A549 (cell line): Measurements from ENCODE around the gene TCAP. TPM values are rescaled to one million over a fixed set of nuclear protein-coding genes. Genes with fewer than 3 reads are reported as not detected.

Experiments
- ATAC-seq, 2 experiments: fragments of 200-7000 bp in 1 of 2; fragments of >200 bp in 1 of 2; cut with Nextera tagmentation in 1 of 2; cut with Tn5 transposase in 1 of 2; 3 replicates each; pipeline versions ENCODE4 v1.8.0 to v1.9.1; 2018 to 2020; ENCODE audit warnings: mild to moderate bottlenecking in 1 of 2, moderate library complexity in 1 of 2
- CTCF ChIA-PET: fragments of 300-600 bp; sonication (Branson Sonifier 250); formaldehyde crosslinking; extraction: SDS; loops from one replicate; lab custom pipeline; 2021; ENCODE audit warnings: antibody characterized with exemption, inconsistent platforms; lab: Yijun Ruan, JAX
- POLR2A ChIA-PET: fragments of 350-600 bp; formaldehyde crosslinking; extraction: SDS; loops from one replicate; lab custom pipeline; 2021; ENCODE audit warnings: antibody characterized with exemption, inconsistent platforms; lab: Yijun Ruan, JAX
- DNase-seq, 2 experiments: peaks; one replicate each; pipeline versions ENCODE4 v3.0.0 to v3.0.0-alpha.2; 2011 to 2016; ENCODE audit warnings: low read depth in 1 of 2, low spot score in 1 of 2
- FAIRE-seq: peaks from 2 replicates; lab custom pipeline; 2011; peaks lifted over from hg19 to GRCh38; lab: Jason Lieb, UNC
- H3K27ac ChIP-seq, 2 experiments: fragments of >200 bp; sonication (Bioruptor Twin); formaldehyde crosslinking; 3 replicates each; pipeline ENCODE4 v1.5.1; 2016 to 2017
- H3K4me1 ChIP-seq: fragments of >200 bp; sonication (Bioruptor Twin); formaldehyde crosslinking; 3 replicates; pipeline ENCODE4 v1.6.1; 2016
- H3K4me2 ChIP-seq: fragments of >200 bp; sonication (Bioruptor Twin); formaldehyde crosslinking; 3 replicates; pipeline ENCODE4 v1.6.1; 2016
- H3K4me3 ChIP-seq: fragments of >200 bp; sonication (Bioruptor Twin); formaldehyde crosslinking; 3 replicates; pipeline ENCODE4 v1.5.1; 2016
- H3K9me3 ChIP-seq: fragments of >200 bp; sonication (Bioruptor Twin); formaldehyde crosslinking; 3 replicates; pipeline ENCODE4 v1.6.1; 2016
- BHLHE40 ChIP-seq: IDR thresholded peaks from 2 replicates; pipeline ENCODE4 v1.6.1; 2012; ENCODE audit warnings: low read depth, low read length, inconsistent platforms
- CHD2 ChIP-seq: fragments of 150-350 bp; IDR thresholded peaks from 2 replicates; pipeline ENCODE4 v1.6.1; 2014; ENCODE audit warnings: low read length; ENCODE audit not compliant: partially characterized antibody
- CHD4 ChIP-seq: fragments of 200-600 bp; sonication (generic); IDR thresholded peaks from 2 replicates; pipeline ENCODE4 v1.6.1; 2016; ENCODE audit warnings: antibody characterized with exemption, mild to moderate bottlenecking, borderline replicate concordance
- EHF ChIP-seq: fragments of 250-450 bp; sonication (Bioruptor Pico); IDR thresholded peaks from 2 replicates; pipeline ENCODE4 v1.5.0; 2020; ENCODE audit warnings: mild to moderate bottlenecking
- EP300 ChIP-seq, 2 experiments: fragments of >200 bp; sonication (Bioruptor Twin); formaldehyde crosslinking; IDR thresholded peaks; 2 replicates in 1 of 2; 3 replicates in 1 of 2; pipeline ENCODE4 v1.6.1; 2016 to 2017
- ESRRA ChIP-seq: fragments of 150-350 bp; IDR thresholded peaks from 2 replicates; pipeline ENCODE4 v1.6.1; 2014; ENCODE audit warnings: mild to moderate bottlenecking, low read length, borderline replicate concordance
- FOSL2 ChIP-seq, 2 experiments: fragments of 450-650 bp in 1 of 2; fragments of >200 bp in 1 of 2; sonication (Bioruptor Twin) in 1 of 2; formaldehyde crosslinking; IDR thresholded peaks; 2 replicates each; pipeline versions ENCODE4 v1.5.0 to v1.6.1; 2016 to 2020; ENCODE audit warnings: mild to moderate bottlenecking in 1 of 2, moderate library complexity in 1 of 2
- HEYL ChIP-seq: fragments of 250-450 bp; sonication (Bioruptor Pico); IDR thresholded peaks from 2 replicates; pipeline ENCODE4 v1.8.0; 2021; ENCODE audit warnings: mild to moderate bottlenecking, moderate library complexity
- HOXB5 ChIP-seq: fragments of 250-450 bp; sonication (Bioruptor Pico); IDR thresholded peaks from 2 replicates; pipeline ENCODE4 v1.5.0; 2020; ENCODE audit warnings: mild to moderate bottlenecking, moderate library complexity
- JUNB ChIP-seq: fragments of >200 bp; sonication (Bioruptor Twin); formaldehyde crosslinking; IDR thresholded peaks from 2 replicates; pipeline ENCODE4 v1.6.1; 2016
- KDM5A ChIP-seq: fragments of 200-600 bp; sonication (generic); IDR thresholded peaks from 2 replicates; pipeline ENCODE4 v1.6.1; 2016; ENCODE audit warnings: antibody characterized with exemption, mild to moderate bottlenecking
- MAFK ChIP-seq: fragments of 450-650 bp; IDR thresholded peaks from 2 replicates; pipeline ENCODE4 v1.6.1; 2014; ENCODE audit not compliant: partially characterized antibody
- MYC ChIP-seq: IDR thresholded peaks from 2 replicates; pipeline ENCODE4 v1.6.1; 2012; ENCODE audit warnings: mild to moderate bottlenecking, inconsistent platforms, low read length, improper control_type of control experiment, borderline replicate concordance
- PHF8 ChIP-seq: fragments of 200-600 bp; sonication (generic); IDR thresholded peaks from 2 replicates; pipeline ENCODE4 v1.6.1; 2016; ENCODE audit warnings: low read depth, mild to moderate bottlenecking, antibody characterized with exemption, moderate library complexity, borderline replicate concordance
- POLR2AphosphoS2 ChIP-seq: conservative IDR thresholded peaks from 2 replicates; pipeline ENCODE4 v1.6.1; 2012; ENCODE audit warnings: low read length, improper control_type of control experiment, inconsistent platforms
- RCOR1 ChIP-seq: fragments of 150-350 bp; IDR thresholded peaks from 2 replicates; pipeline ENCODE4 v1.6.1; 2014; ENCODE audit warnings: antibody characterized with exemption, low read length, low read depth
- SREBF2 ChIP-seq: fragments of 450-650 bp; IDR thresholded peaks from 2 replicates; pipeline ENCODE4 v1.6.1; 2014; ENCODE audit warnings: mild to moderate bottlenecking, moderate library complexity
- TFCP2L1 ChIP-seq: fragments of 250-450 bp; sonication (Bioruptor Pico); IDR thresholded peaks from 2 replicates; pipeline ENCODE4 v1.5.0; 2021; ENCODE audit warnings: mild to moderate bottlenecking
- TP53 ChIP-seq: fragments of 250-450 bp; sonication (Bioruptor Pico); IDR thresholded peaks from 2 replicates; pipeline ENCODE4 v1.5.0; 2021; ENCODE audit warnings: mild to moderate bottlenecking, moderate library complexity
- ZFP36 ChIP-seq: fragments of 450-650 bp; IDR thresholded peaks from 2 replicates; pipeline ENCODE4 v1.6.1; 2014; ENCODE audit warnings: borderline replicate concordance; ENCODE audit not compliant: partially characterized antibody
- WGBS: methylation state at CpG from one replicate; pipeline ENCODE4 v1.1.6; 2017; ENCODE audit errors: missing lambda C conversion rate; 5-methylcytosine and 5-hydroxymethylcytosine counted together
- polyA plus RNA-seq, 4 experiments: library from polyadenylated mRNA; depleted of rRNA in 3 of 4; stranded (reverse); fragments of >200 nt; fragmentation: RNase III in 1 of 4; extraction: RNeasy Plus Mini Kit Qiagen cat#74134 plus additional on column Dnase treatment in 1 of 4; gene quantifications; 2 replicates in 3 of 4; 3 replicates in 1 of 4; pipeline ENCODE4 v1.2.3, GENCODE V29; 2011 to 2017
- TF ChIP-seq, protein P1 (sequence below): fragments of 250-450 bp; sonication (Bioruptor Pico); IDR thresholded peaks from 2 replicates; pipeline ENCODE4 v1.5.0; 2020; ENCODE audit warnings: low read depth, mild to moderate bottlenecking, moderate library complexity
- TF ChIP-seq, protein P2 (sequence below): fragments of >200 bp; sonication (Bioruptor Twin); formaldehyde crosslinking; IDR thresholded peaks from 3 replicates; pipeline ENCODE4 v1.6.1; 2016
- TF ChIP-seq, protein P3 (sequence below): fragments of >200 bp; sonication (Bioruptor Twin); formaldehyde crosslinking; IDR thresholded peaks from 3 replicates; pipeline ENCODE4 v1.5.1; 2016
- TF ChIP-seq, protein P4 (sequence below): IDR thresholded peaks from 2 replicates; pipeline ENCODE4 v1.6.1; 2012; ENCODE audit warnings: low read depth, borderline replicate concordance
- TF ChIP-seq, protein P5 (sequence below): fragments of 150-350 bp; IDR thresholded peaks from 2 replicates; pipeline ENCODE4 v1.6.1; 2014; ENCODE audit warnings: low read depth, mild to moderate bottlenecking, low read length

The TCAP gene
- polyA plus RNA-seq, 2 of the 4 experiments (the other 2 are of a cell fraction) = 0.41 to 1.2 TPM

DNA sequence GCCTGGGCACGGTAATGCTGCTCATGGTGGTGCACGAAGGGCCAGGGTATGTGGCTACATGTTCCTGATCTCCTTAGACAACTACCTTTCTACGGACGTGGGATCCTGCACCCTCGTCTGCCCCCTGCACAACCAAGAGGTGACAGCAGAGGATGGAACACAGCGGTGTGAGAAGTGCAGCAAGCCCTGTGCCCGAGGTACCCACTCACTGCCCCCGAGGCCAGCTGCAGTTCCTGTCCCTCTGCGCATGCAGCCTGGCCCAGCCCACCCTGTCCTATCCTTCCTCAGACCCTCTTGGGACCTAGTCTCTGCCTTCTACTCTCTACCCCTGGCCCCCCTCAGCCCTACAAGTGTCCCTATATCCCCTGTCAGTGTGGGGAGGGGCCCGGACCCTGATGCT is 46.7 kb downstream of the TCAP start:
- ATAC-seq (no peak), DNase-seq (no peak), FAIRE-seq (no peak)
- CTCF ChIA-PET = interaction anchor here (3.0 kb wide), 1 partner anchor 18 kb away, joined by 12 read pairs; the partner anchor contains the start of gene MIEN1
- Histone ChIP-seq H3K27ac (no peak overlapping the region), H3K4me2 (no peak overlapping the region), H3K4me3 (no peak overlapping the region), H3K9me3 (no peaks in the 10 kb centered on the region), H3K4me1 (no peaks in the 10 kb centered on the region)
- TF ChIP-seq CHD2 (no peak), BHLHE40 (no peak), PHF8 (no peak), RCOR1 (no peak), EHF (no peak), EP300 (IDR thresholded peaks at IDR 0.05) (no peak), TP53 (CRISPR knock-in tag) (no peak), MYC (no peak), MAFK (no peak), JUNB (no peak), ESRRA (no peak), TFCP2L1 (CRISPR knock-in tag) (no peak), POLR2AphosphoS2 (no peak), SREBF2 (no peak), ZFP36 (no peak)
- TF ChIP-seq, protein P1, sequence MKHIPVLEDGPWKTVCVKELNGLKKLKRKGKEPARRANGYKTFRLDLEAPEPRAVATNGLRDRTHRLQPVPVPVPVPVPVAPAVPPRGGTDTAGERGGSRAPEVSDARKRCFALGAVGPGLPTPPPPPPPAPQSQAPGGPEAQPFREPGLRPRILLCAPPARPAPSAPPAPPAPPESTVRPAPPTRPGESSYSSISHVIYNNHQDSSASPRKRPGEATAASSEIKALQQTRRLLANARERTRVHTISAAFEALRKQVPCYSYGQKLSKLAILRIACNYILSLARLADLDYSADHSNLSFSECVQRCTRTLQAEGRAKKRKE = no peak
- TF ChIP-seq, protein P2, sequence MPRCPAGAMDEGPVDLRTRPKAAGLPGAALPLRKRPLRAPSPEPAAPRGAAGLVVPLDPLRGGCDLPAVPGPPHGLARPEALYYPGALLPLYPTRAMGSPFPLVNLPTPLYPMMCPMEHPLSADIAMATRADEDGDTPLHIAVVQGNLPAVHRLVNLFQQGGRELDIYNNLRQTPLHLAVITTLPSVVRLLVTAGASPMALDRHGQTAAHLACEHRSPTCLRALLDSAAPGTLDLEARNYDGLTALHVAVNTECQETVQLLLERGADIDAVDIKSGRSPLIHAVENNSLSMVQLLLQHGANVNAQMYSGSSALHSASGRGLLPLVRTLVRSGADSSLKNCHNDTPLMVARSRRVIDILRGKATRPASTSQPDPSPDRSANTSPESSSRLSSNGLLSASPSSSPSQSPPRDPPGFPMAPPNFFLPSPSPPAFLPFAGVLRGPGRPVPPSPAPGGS = no peak
- TF ChIP-seq, protein P3, sequence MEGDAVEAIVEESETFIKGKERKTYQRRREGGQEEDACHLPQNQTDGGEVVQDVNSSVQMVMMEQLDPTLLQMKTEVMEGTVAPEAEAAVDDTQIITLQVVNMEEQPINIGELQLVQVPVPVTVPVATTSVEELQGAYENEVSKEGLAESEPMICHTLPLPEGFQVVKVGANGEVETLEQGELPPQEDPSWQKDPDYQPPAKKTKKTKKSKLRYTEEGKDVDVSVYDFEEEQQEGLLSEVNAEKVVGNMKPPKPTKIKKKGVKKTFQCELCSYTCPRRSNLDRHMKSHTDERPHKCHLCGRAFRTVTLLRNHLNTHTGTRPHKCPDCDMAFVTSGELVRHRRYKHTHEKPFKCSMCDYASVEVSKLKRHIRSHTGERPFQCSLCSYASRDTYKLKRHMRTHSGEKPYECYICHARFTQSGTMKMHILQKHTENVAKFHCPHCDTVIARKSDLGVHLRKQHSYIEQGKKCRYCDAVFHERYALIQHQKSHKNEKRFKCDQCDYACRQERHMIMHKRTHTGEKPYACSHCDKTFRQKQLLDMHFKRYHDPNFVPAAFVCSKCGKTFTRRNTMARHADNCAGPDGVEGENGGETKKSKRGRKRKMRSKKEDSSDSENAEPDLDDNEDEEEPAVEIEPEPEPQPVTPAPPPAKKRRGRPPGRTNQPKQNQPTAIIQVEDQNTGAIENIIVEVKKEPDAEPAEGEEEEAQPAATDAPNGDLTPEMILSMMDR = no peak
- TF ChIP-seq, protein P4, sequence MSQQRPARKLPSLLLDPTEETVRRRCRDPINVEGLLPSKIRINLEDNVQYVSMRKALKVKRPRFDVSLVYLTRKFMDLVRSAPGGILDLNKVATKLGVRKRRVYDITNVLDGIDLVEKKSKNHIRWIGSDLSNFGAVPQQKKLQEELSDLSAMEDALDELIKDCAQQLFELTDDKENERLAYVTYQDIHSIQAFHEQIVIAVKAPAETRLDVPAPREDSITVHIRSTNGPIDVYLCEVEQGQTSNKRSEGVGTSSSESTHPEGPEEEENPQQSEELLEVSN = no peak
- TF ChIP-seq, protein P5, sequence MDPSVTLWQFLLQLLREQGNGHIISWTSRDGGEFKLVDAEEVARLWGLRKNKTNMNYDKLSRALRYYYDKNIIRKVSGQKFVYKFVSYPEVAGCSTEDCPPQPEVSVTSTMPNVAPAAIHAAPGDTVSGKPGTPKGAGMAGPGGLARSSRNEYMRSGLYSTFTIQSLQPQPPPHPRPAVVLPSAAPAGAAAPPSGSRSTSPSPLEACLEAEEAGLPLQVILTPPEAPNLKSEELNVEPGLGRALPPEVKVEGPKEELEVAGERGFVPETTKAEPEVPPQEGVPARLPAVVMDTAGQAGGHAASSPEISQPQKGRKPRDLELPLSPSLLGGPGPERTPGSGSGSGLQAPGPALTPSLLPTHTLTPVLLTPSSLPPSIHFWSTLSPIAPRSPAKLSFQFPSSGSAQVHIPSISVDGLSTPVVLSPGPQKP = no peak
- POLR2A ChIA-PET = no interaction called here
- WGBS = 90% methylated on average over 10 of the region's 10 CpGs

DNA sequence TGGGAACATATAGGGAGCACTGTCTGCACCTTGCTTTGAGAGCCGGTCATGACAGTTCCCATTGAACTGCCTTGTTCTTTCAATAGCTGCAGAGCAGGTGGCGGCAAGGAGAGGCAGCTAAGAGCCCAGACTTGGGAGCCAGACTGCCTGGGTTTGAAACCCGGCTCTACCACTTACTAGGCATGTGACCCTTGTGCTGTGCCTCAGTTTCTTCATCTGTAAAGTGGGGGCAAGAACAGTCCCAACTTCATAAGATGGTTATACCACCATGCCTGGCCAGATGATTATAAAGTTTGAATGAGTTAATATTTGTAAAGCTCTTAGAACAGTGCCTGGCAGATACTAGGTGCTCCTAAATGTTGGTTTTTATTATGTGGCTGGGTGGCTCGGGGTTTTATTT is 49.1 kb downstream of the TCAP start:
- FAIRE-seq (no peak), DNase-seq (no peak), ATAC-seq (no peak)
- no peaks in the 10 kb centered on the region for H3K9me3 ChIP-seq
- H3K27ac ChIP-seq = no peak overlapping the region
- TF ChIP-seq HOXB5 (CRISPR knock-in tag) (no peak), CHD2 (no peak), MYC (no peak), KDM5A (no peak), CHD4 (no peak), RCOR1 (no peak), HEYL (CRISPR knock-in tag) (no peak), FOSL2 (IDR thresholded peaks at IDR 0.05) (no peak), FOSL2 (CRISPR knock-in tag; IDR thresholded peaks at IDR 0.05) (no peak)
- CTCF ChIA-PET = interaction anchor here (0.6 to 4.2 kb wide), 10 partner anchors 11 to 167 kb away, joined by 3 to 46 read pairs (median 4); partner anchors contain the start of genes ERBB2, MIEN1, PNMT and TCAP
- WGBS = 89% methylated on average over 4 of the region's 4 CpGs
- H3K4me3 ChIP-seq = no peak overlapping the region
- no peaks in the 10 kb centered on the region for H3K4me1 ChIP-seq
- no peak overlapping the region for H3K4me2 ChIP-seq
- POLR2A ChIA-PET = no interaction called here
